Stimulated activated memory B cell treated with anti-CD40 and anti-IgM and Interleukin-4, amounts not matched to agents 10 μg/mL and 1 μg/mL and 100 μg/mL, for 72 hours (primary cell): Measurements from ENCODE around the gene NPAS2.

ENCODE experiments used
- ATAC-seq: fragments of 150-1000 bp; cut with Tn5 transposase; 2 replicates; pipeline ENCODE4 v1.10.0; 2021
- H3K27ac Mint-ChIP-seq: one replicate; pipeline ENCODE4 v1.8.0; 2022; ENCODE audit warnings: mild to moderate bottlenecking, mixed read lengths
- H3K27me3 Mint-ChIP-seq: one replicate; pipeline ENCODE4 v1.8.0; 2022; ENCODE audit warnings: mixed read lengths
- H3K36me3 Mint-ChIP-seq: one replicate; pipeline ENCODE4 v1.8.0; 2022; ENCODE audit warnings: mixed read lengths
- H3K4me1 Mint-ChIP-seq: one replicate; pipeline ENCODE4 v1.8.0; 2022; ENCODE audit warnings: mixed read lengths
- H3K4me3 Mint-ChIP-seq: one replicate; pipeline ENCODE4 v1.8.0; 2022; ENCODE audit warnings: mild to moderate bottlenecking, moderate library complexity, mixed read lengths
- H3K9me3 Mint-ChIP-seq: one replicate; pipeline ENCODE4 v1.8.0; 2022; ENCODE audit warnings: mixed read lengths

NPAS2 gene

GRCh38 chr2:100786985-100787384 lies 33.0 kb upstream of the NPAS2 start:
- no peak for ATAC-seq
- H3K27me3 Mint-ChIP-seq = peaks cover 20% of the 10 kb centered on the region
- no peaks in the 10 kb centered on the region for H3K9me3 Mint-ChIP-seq
- no peak overlapping the region for H3K4me3 Mint-ChIP-seq
- H3K27ac Mint-ChIP-seq = no peak overlapping the region
- no peaks in the 10 kb centered on the region for H3K36me3 Mint-ChIP-seq
- no peaks in the 10 kb centered on the region for H3K4me1 Mint-ChIP-seq

- Mint-ChIP-seq H3K27me3 (peaks cover 27% of the 10 kb centered on the region), H3K27ac (no peak overlapping the region), H3K4me1 (no peaks in the 10 kb centered on the region), H3K36me3 (no peaks in the 10 kb centered on the region), H3K4me3 (no peak overlapping the region), H3K9me3 (no peaks in the 10 kb centered on the region)
- no peak for ATAC-seq
These were observed 30.6 kb upstream of the NPAS2 start for GRCh38 chr2:100789361-100789760.

- no peak overlapping the region for H3K27ac Mint-ChIP-seq
- no peaks in the 10 kb centered on the region for H3K4me1 Mint-ChIP-seq
- H3K4me3 Mint-ChIP-seq = no peak overlapping the region
- peaks cover 48% of the 10 kb centered on the region for H3K27me3 Mint-ChIP-seq
- ATAC-seq = no peak
- H3K9me3 Mint-ChIP-seq = no peaks in the 10 kb centered on the region
- H3K36me3 Mint-ChIP-seq = no peaks in the 10 kb centered on the region
These were observed 28.5 kb upstream of the NPAS2 start for GRCh38 chr2:100791294-100791935.

GRCh38 chr2:100791936-100792308 lies 28.0 kb upstream of the NPAS2 start:
- no peak overlapping the region for H3K27ac Mint-ChIP-seq
- ATAC-seq = no peak
- no peaks in the 10 kb centered on the region for H3K4me1 Mint-ChIP-seq
- no peaks in the 10 kb centered on the region for H3K36me3 Mint-ChIP-seq
- H3K4me3 Mint-ChIP-seq = no peak overlapping the region
- no peaks in the 10 kb centered on the region for H3K9me3 Mint-ChIP-seq
- peaks cover 53% of the 10 kb centered on the region for H3K27me3 Mint-ChIP-seq

- Mint-ChIP-seq H3K36me3 (no peaks in the 10 kb centered on the region), H3K27ac (no peak overlapping the region), H3K4me1 (no peaks in the 10 kb centered on the region), H3K4me3 (no peak overlapping the region), H3K9me3 (no peaks in the 10 kb centered on the region), H3K27me3 (peaks cover 53% of the 10 kb centered on the region)
- no peak for ATAC-seq
These were observed 26.7 kb upstream of the NPAS2 start for GRCh38 chr2:100793220-100793619.

GRCh38 chr2:100793982-100794381 lies 26.0 kb upstream of the NPAS2 start:
- Mint-ChIP-seq H3K4me1 (no peaks in the 10 kb centered on the region), H3K27me3 (peaks cover 53% of the 10 kb centered on the region), H3K9me3 (no peaks in the 10 kb centered on the region), H3K36me3 (no peaks in the 10 kb centered on the region), H3K4me3 (no peak overlapping the region), H3K27ac (no peak overlapping the region)
- no peak for ATAC-seq

GRCh38 chr2:100796499-100797100 lies 23.3 kb upstream of the NPAS2 start:
- Mint-ChIP-seq H3K27ac (no peak overlapping the region), H3K9me3 (no peaks in the 10 kb centered on the region), H3K4me3 (no peak overlapping the region), H3K27me3 (peaks cover 49% of the 10 kb centered on the region), H3K36me3 (no peaks in the 10 kb centered on the region), H3K4me1 (no peaks in the 10 kb centered on the region)
- ATAC-seq = no peak

GRCh38 chr2:100799686-100800085 lies 20.3 kb upstream of the NPAS2 start:
- no peaks in the 10 kb centered on the region for H3K9me3 Mint-ChIP-seq
- peaks cover 32% of the 10 kb centered on the region for H3K27me3 Mint-ChIP-seq
- no peak overlapping the region for H3K27ac Mint-ChIP-seq
- ATAC-seq = no peak
- no peak overlapping the region for H3K4me3 Mint-ChIP-seq
- no peaks in the 10 kb centered on the region for H3K4me1 Mint-ChIP-seq
- H3K36me3 Mint-ChIP-seq = no peaks in the 10 kb centered on the region

- Mint-ChIP-seq H3K9me3 (no peaks in the 10 kb centered on the region), H3K27ac (no peak overlapping the region), H3K27me3 (peaks cover 19% of the 10 kb centered on the region), H3K4me1 (no peaks in the 10 kb centered on the region), H3K36me3 (no peaks in the 10 kb centered on the region), H3K4me3 (no peak overlapping the region)
- ATAC-seq = no peak
These were observed 19.0 kb upstream of the NPAS2 start for GRCh38 chr2:100800915-100801314.

GRCh38 chr2:100801402-100801801 lies 18.5 kb upstream of the NPAS2 start:
- no peaks in the 10 kb centered on the region for H3K4me1 Mint-ChIP-seq
- H3K9me3 Mint-ChIP-seq = no peaks in the 10 kb centered on the region
- no peak overlapping the region for H3K4me3 Mint-ChIP-seq
- no peaks in the 10 kb centered on the region for H3K36me3 Mint-ChIP-seq
- no peak for ATAC-seq
- H3K27me3 Mint-ChIP-seq = peaks cover 14% of the 10 kb centered on the region
- H3K27ac Mint-ChIP-seq = no peak overlapping the region

GRCh38 chr2:100802066-100802465 lies 17.9 kb upstream of the NPAS2 start:
- Mint-ChIP-seq H3K4me1 (no peaks in the 10 kb centered on the region), H3K9me3 (no peaks in the 10 kb centered on the region), H3K27ac (no peak overlapping the region), H3K36me3 (no peaks in the 10 kb centered on the region), H3K4me3 (no peak overlapping the region), H3K27me3 (peaks cover 9% of the 10 kb centered on the region)
- no peak for ATAC-seq

GRCh38 chr2:100803334-100803733 lies 16.6 kb upstream of the NPAS2 start:
- ATAC-seq = no peak
- Mint-ChIP-seq H3K9me3 (no peaks in the 10 kb centered on the region), H3K27me3 (peaks cover 11% of the 10 kb centered on the region), H3K36me3 (no peaks in the 10 kb centered on the region), H3K27ac (no peak overlapping the region), H3K4me3 (no peak overlapping the region), H3K4me1 (no peaks in the 10 kb centered on the region)

GRCh38 chr2:100806550-100806949 lies 13.4 kb upstream of the NPAS2 start:
- H3K36me3 Mint-ChIP-seq = no peaks in the 10 kb centered on the region
- H3K4me1 Mint-ChIP-seq = no peaks in the 10 kb centered on the region
- ATAC-seq = no peak
- H3K27ac Mint-ChIP-seq = no peak overlapping the region
- no peak overlapping the region for H3K4me3 Mint-ChIP-seq
- peaks cover 3% of the 10 kb centered on the region for H3K9me3 Mint-ChIP-seq
- peaks cover 19% of the 10 kb centered on the region for H3K27me3 Mint-ChIP-seq

GRCh38 chr2:100807707-100808106 lies 12.2 kb upstream of the NPAS2 start:
- no peaks in the 10 kb centered on the region for H3K4me1 Mint-ChIP-seq
- no peak for ATAC-seq
- H3K4me3 Mint-ChIP-seq = no peak overlapping the region
- peaks cover 3% of the 10 kb centered on the region for H3K9me3 Mint-ChIP-seq
- no peak overlapping the region for H3K27ac Mint-ChIP-seq
- H3K27me3 Mint-ChIP-seq = peaks cover 30% of the 10 kb centered on the region
- H3K36me3 Mint-ChIP-seq = no peaks in the 10 kb centered on the region

GRCh38 chr2:100808582-100808981 lies 11.4 kb upstream of the NPAS2 start:
- no peak for ATAC-seq
- peaks cover 3% of the 10 kb centered on the region for H3K9me3 Mint-ChIP-seq
- H3K36me3 Mint-ChIP-seq = no peaks in the 10 kb centered on the region
- H3K27me3 Mint-ChIP-seq = peaks cover 31% of the 10 kb centered on the region
- no peak overlapping the region for H3K4me3 Mint-ChIP-seq
- H3K27ac Mint-ChIP-seq = no peak overlapping the region
- H3K4me1 Mint-ChIP-seq = no peaks in the 10 kb centered on the region

- ATAC-seq = no peak
- Mint-ChIP-seq H3K9me3 (peaks cover 3% of the 10 kb centered on the region), H3K36me3 (no peaks in the 10 kb centered on the region), H3K27ac (no peak overlapping the region), H3K27me3 (peaks cover 23% of the 10 kb centered on the region), H3K4me3 (no peak overlapping the region), H3K4me1 (no peaks in the 10 kb centered on the region)
These were observed 10.4 kb upstream of the NPAS2 start for GRCh38 chr2:100809506-100809905.
